ENCODE data around the gene HNRNPA1.

HNRNPA1 gene

DNA sequence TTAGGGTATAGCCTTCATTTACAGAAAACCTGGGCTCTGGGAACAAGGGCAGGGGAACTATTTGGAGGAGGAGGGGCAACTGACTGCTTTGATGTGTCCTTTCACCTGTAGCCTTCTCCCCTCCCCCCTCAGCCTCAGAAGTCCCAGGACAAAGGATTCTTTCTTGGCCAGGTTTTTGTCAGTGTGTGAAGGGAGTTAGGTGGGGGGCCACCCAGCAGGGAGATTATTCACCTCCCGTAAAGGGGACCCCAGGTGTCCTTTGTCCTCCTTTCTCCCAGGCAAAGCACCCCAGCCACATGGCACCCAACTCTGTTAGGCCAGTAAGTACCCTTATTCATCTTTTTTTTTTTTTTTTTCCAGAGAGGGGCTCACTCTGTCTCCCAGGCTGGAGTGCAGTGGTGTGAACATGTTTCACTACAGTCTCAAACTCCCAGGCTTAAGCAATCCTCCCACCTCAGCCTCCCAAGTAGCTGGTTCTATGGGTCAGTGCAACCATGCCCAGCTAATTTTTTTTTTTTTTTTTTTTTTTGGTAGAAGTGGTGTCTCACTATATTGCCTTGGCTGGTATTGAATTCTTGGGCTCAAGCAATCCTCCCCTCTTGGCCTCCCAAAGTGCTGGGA is 21.0 kb downstream of the HNRNPA1 start:
- TF ChIP-seq GATA3 (IDR thresholded peaks at IDR 0.05; ENCODE audit: low read depth, low read length) (no peak), GATA2 (IDR thresholded peaks at IDR 0.05; ENCODE audit: low read depth, low read length) (no peak)

- TF ChIP-seq GATA3 (IDR thresholded peaks at IDR 0.05; ENCODE audit: low read depth, low read length) = no peak
- TF ChIP-seq GATA2 (IDR thresholded peaks at IDR 0.05; ENCODE audit: low read depth, low read length) = no peak
These were observed 23.1 kb downstream of the HNRNPA1 start for GRCh38 chr12:54303640-54304039.

DNA sequence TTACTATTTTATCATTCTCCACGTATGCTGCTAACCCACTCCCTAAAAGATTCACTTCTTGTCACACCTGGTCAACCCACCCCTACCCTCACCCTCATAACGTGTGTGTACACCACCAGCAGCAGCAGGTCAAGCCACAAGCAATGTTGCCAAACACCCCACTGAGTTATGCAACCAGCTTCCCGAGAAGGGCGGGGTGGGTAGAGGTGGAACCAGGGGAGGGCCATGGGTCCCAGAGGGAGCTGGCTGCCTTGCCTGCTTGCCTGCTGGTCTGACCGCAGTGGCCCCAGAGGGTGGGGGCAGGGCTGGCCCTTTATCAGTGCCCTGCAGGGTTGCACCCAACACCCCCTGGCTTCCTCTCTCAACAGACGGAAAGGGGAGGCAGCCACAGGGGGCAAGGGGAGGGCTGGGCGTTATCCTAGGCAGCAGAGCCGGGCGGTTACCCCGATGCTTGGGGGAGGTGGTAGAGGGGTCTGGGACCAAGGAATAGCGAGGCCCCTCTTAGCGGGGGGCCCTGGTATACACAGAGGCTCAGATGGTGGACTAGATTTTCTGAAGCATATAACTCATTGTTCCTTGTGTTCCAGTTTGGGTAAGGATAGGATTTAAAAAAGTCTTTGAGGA is 23.8 kb downstream of the HNRNPA1 start:
- TF ChIP-seq GATA2 (IDR thresholded peaks at IDR 0.05; ENCODE audit: low read depth, low read length) (no peak), GATA3 (IDR thresholded peaks at IDR 0.05; ENCODE audit: low read depth, low read length) (no peak)

DNA sequence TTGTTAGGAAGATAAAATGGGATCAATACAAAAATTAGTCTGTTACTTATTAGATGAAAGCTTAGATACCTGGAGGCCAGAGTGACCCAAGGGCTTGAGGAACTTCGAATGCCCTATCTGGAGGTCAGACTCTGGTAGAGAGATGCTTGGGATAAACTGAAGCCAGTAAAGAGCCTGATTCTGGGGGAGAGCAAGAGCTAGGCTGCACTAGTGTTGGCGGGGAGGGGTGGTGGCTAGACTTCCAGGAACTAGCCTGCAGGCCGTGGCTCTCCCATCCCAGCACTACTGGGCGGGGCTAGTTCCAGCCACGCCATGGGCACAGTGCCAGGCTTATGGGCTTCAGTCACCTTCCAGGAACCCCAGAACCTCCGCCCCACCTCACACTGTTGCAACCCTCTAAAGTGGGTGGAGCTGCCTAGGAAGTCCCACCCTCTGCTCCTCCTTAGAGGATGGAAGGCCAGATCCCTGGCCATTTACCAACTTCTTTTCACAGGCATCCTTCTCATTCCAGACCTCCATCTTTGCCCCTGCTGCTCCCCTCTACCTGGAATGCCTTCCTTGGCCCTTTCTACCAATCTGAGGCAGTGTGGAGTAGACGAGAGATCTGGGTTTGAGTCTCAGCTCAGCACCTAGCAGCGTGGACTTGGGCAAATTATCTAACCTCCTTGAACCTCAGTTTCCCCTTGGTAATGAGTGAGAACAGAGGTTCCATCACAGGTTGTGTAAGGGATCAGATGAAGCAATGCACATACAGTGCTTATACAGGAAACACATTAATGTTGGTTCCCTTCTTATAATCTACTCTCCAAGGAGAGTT is 26.6 kb downstream of the HNRNPA1 start:
- TF ChIP-seq GATA2 (IDR thresholded peaks at IDR 0.05; ENCODE audit: low read depth, low read length) = no peak
- TF ChIP-seq GATA3 (IDR thresholded peaks at IDR 0.05; ENCODE audit: low read depth, low read length) = no peak

- TF ChIP-seq GATA3 (IDR thresholded peaks at IDR 0.05; ENCODE audit: low read depth, low read length) (no peak), GATA2 (IDR thresholded peaks at IDR 0.05; ENCODE audit: low read depth, low read length) (no peak)
These were observed 30.5 kb downstream of the HNRNPA1 start for GRCh38 chr12:54311051-54311450.

DNA sequence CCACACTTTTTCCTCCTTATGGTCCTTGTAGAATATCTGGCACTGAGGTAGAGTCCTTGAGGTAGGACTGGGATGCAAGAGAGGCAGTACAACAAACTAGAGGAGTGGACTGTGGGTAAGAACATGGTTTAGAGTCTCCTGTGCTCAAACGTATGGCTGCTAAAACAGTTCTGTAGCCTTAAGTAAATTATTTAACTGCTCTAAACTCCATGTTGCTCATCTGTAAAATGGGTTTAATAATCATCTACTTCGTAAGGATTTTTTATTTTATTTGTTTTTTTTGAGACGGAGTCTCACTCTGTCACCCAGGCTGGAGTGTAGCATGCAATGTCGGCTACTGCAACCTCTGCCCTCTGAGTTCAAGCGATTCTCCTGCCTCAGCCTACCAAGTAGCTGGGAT is 40.8 kb downstream of the HNRNPA1 start:
- TF ChIP-seq GATA2 (IDR thresholded peaks at IDR 0.05; ENCODE audit: low read depth, low read length) (no peak), GATA3 (IDR thresholded peaks at IDR 0.05; ENCODE audit: low read depth, low read length) (no peak)

GRCh38 chr12:54324617-54325441 is 44.3 kb downstream of the HNRNPA1 start, which contains the start of gene COPZ1:
TSS of gene COPZ1 (plus strand) at chr12:54325131. CDS start at chr12:54325164, 33 bp downstream.
- TF ChIP-seq GATA3 (IDR thresholded peaks at IDR 0.05; ENCODE audit: low read depth, low read length) (no peak), GATA2 (IDR thresholded peaks at IDR 0.05; ENCODE audit: low read depth, low read length) (peak; percentile 69)

DNA sequence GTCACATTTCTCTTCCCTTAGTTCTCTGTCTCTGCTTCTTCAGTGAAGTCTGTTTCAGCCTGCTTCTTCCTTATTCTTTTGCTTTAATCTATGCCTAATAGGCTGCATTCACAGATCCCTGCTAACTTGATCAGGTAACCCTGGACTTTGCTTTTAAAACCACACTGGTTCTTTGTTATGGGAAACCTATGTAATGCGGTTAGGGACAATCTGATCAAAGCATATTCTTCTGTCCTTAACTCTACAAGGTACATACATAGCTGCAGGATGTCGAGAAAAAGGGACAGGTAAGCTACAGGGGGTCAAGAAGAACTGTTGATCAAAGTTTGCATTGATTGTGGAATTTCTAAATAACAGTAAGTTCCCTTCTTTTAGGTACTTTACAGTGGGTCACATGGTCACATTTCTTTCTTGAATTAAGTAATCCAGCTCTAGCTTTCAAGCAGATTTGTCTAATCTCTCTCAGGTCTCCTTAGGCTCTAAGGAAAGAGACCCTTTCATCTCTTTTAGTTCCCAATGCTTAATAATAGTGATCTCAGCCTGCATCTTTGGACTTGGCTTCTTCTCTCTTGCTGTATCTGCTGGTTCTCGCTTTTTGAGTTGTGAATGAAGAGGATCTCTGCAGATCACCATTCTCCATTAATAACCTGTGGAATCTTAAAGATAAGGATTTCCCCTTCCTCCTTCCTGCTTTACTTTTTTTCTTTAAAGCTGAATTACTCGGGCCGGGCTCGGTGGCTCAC is 48.2 kb downstream of the HNRNPA1 start:
- TF ChIP-seq GATA2 (IDR thresholded peaks at IDR 0.05; ENCODE audit: low read depth, low read length) (no peak), GATA3 (IDR thresholded peaks at IDR 0.05; ENCODE audit: low read depth, low read length) (no peak)

DNA sequence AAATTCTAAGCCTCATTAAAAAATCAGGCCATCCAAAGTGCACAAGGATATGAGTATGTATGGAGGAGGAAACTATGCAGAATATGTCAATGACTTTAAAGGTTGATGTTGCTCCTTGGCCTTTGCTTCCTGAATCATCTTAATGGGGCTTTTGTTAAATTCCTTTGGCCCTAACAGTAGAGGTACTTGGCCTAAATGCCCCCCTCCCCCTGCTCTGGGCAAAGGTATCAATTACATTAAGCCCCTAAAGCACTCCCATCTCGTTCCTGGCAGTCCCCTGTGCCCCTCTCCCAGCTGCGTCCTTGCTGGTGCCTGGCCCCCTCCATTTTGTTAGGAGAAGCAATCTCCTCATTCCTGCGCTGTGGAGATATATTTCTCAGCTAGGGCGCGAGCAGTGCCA is 49.2 kb downstream of the HNRNPA1 start:
- TF ChIP-seq GATA2 (IDR thresholded peaks at IDR 0.05; ENCODE audit: low read depth, low read length) (no peak), GATA3 (IDR thresholded peaks at IDR 0.05; ENCODE audit: low read depth, low read length) (no peak)

DNA sequence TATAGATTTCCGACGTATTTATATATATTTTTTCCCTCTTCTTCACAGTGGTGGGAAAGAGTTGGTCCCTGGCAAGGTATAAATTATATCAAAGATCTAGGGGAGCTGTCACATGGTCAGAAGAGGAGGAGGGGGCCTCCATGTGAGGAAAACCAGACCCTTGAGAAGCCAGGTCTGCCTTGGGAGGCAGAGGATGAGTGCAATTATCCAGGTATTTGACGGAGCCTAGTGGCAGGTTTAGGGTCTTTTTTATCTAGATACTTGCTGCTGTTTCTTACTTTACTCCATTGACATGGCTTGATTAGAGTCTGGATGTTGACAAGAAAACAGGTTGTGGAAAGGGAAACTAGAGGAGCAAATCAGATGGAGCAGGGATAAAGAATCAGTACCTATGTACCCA is 49.9 kb downstream of the HNRNPA1 start:
- TF ChIP-seq GATA2 (IDR thresholded peaks at IDR 0.05; ENCODE audit: low read depth, low read length) (no peak), GATA3 (IDR thresholded peaks at IDR 0.05; ENCODE audit: low read depth, low read length) (no peak)

DNA sequence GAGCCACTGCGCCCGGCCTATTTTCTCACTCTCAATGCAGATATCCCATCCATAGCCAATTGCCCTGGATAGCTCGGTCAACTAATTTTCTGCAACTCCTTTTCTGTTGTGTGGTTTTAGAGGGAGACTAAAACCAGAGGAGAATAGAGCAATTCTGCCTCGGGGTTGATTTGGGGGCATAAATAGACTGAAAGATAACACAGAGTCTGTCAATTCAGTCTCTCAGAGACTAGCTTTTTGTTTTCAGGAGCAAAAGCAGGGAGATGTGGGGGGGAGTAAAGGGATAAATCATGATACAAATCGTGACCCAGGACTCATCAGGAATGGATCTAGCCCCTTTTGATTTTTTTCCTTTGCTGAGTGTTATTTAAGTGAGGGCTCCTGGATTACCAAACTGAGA is 50.9 kb downstream of the HNRNPA1 start:
- TF ChIP-seq GATA3 (IDR thresholded peaks at IDR 0.05; ENCODE audit: low read depth, low read length) = no peak
- no peak for TF ChIP-seq GATA2 (IDR thresholded peaks at IDR 0.05; ENCODE audit: low read depth, low read length)

DNA sequence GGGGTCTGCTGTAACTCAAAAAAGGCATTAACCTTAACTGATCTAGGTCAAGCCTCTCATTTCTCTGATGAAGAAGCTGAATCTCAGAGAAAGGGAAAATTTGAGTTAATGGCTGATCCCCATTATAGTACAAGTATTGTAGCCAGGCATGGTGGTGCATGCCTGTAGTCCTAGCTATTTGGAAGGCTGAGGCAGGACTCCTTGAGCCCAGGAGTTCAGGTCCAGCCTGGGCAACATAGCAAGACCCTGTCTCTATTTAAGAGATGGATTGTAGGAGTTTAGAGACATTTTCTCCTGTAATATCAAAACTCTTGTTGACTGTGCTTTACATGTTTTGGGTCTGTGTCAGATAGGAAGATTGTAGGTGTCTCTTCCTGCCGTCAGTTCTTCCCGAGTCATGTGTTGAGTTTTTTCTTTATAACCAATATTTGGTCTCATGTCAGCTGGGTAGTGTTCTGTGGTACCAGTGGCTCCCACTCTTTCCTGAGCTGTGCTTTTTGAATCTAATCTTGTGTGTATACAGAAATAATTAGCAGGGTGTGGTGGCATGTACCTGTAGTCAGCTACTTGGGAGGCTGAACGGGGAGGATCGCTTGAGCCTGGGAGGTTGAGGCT is 53.0 kb downstream of the HNRNPA1 start:
- TF ChIP-seq GATA2 (IDR thresholded peaks at IDR 0.05; ENCODE audit: low read depth, low read length) (no peak), GATA3 (IDR thresholded peaks at IDR 0.05; ENCODE audit: low read depth, low read length) (no peak)
